HG03039 (cell line): ENCODE measurements around the gene FRAS1.
"Not testable (repeated sequence)": the region's sequence is repeated elsewhere in the genome, so short reads cannot be mapped to it uniquely, and the experiment has no call there.

Source experiments
- ATAC-seq: cut with Tn5 transposase; IDR thresholded peaks from one replicate; pipeline ENCODE4 v1.9.1; 2021; ENCODE audit warnings: mild to moderate bottlenecking, moderate library complexity; ENCODE audit not compliant: unreplicated experiment

FRAS1 gene

DNA sequence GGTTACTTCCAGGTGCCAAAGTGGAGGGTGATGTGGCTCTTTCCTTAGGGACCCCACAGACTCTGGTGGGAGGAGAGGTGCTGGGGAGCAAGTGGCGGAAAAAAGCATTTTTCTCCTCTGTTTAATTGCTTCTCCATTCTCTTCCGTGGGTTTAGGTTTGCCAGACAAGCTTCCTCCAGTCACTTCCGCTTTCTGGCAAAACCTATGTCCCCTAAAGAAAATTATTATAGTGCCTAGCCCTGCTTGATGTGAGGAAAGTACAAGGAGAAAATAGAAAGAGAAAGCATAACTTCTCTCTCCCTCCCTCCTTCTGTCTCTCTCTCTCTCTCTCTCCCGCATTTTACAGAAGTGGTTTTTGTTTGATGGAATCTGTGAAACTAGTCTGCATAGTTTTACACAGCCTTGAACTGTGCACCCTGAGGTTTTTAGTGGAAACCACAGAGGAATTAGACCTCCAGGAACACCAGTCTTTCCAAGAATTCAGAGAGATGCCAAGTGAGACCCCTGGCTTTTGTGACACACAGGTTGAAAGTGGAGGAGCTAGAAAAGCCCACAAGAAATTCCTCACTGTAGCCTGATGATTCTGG lies 263.3 kb downstream of the FRAS1 start:
- ATAC-seq, result no peak

DNA sequence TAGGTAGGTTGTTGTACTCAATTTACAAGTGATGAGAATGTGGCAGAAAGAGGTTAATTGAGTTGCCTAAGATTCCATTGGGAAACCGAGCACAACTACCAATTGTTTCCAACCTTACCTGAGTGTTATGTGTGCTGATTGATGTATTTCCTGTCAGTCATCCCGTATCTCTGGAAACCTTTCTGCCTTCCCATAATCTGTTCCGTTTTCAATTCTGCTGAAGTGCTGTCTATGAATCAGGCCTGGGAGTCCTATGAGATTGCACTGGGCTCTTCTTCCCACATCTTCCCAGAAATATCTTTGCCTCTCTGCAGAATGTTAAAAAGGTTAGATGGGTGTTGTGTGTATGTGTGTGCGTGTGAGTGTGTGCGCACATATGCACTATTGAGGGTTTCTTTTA lies 264.9 kb downstream of the FRAS1 start:
- no peak for ATAC-seq

DNA sequence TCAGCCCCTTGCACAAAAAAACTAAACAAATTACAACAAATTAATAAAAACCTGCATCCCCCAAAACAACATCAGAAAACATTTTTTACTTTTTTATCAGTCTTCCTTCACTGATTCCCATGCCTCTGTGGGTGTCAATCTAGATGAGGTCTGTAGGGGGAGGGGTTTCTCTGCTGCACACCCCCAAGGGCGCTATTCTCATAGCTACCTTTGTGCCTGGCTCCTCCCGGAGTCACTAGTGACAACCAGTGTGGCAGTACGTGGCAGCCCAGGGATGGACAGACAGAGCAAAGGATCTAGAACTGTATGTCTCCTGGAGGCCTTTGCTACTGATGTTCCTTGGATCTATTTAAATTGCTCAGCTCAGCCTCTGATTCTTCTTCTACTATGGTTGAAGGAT lies 266.3 kb downstream of the FRAS1 start:
- no peak for ATAC-seq

DNA sequence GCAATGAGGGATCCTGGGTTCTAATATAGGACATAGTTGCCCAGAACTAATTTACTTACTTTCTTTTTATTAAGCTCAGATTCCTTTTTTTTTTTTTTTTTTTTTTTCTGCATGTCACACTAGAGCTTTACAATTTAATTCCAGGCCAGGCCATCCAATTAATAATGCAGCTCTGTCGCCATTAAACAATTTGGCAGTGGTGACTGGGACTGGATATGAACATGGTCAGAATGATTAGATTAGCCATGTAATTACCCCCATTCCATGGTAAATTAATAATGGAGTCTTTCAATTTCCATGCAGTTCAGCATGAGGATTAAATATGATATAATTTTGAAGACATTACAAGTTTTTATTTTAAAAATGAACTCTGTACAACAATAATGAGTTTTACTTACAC lies 267.5 kb downstream of the FRAS1 start:
- ATAC-seq, result no peak

DNA sequence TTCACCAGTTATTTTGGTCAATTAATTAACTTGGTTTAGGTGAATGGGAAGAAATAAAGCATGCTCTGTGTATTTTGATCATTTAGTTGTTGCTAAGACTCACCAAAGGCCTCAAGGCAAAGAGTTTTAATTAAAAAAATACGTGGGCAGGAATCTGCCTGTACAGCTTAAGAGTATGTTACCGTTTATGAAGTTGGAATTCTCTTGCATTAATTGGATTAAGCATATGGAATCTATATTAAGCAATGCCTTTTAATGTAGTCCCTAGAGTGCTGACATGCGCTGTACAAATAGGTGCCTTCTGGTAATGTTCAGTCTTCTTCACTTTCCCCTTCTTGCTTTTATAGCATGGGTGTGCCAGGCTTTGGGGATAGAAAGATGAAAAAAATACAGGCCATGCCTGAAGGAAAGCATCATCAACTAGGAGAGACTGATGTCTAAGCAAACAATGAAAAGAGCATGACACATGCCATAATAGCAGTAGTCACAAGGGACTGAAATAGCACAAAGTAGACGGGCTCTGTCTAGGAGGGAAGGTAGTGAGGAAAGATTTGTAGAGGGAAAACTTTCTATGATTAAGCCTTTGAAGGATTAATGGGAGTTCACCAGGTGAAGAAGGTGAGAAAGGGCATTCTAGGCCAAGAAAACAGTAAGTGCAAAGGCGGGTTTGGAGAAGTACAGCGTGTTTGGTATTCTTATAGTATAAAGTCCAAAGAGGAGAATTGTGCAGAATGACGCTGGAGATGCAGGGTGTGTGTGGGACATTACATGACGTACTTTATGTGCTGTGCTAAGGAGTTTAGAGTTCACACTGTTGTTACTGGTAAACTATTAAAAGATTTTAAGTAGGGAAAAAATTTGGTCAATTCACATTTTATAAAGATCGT lies 268.4 kb downstream of the FRAS1 start:
- no peak for ATAC-seq

DNA sequence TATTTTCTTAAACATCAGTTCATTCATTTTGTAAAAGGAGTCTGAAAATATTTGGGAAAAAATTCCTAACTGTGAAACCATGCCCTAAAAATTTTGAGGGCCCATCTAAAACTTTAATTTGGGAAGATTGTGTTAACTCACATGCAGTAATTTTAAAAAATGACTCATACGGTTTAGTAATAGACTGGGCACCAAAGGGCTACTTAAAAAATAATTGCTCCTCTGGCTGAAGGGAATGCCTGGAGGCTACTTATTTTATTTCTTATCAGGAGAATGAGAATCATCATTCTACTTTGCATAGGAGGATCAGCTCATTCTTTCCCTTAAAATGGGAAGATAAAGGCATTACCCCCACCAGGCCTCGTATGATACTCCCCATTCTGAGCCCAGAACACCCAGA lies 271.5 kb downstream of the FRAS1 start:
- not testable (repeated sequence) for ATAC-seq

DNA sequence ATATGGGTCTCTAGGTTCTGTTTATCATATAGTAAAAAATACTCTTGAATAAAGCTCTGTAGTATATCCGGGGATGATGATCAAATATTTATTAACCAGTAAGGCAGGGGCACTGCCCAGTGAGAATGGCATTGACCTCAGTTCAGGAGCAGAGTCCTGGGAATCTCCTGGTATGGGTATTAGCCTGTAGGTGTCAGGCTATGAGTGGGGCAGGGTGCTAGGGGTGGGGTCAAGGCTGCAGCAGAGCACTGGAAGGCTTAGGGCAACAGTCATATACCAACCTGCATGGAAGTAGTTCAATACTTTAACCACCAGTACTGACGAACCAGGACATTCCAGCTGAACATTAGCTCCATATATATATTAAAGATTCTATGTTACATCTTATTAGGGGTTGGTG lies 274.1 kb downstream of the FRAS1 start:
- no peak for ATAC-seq

DNA sequence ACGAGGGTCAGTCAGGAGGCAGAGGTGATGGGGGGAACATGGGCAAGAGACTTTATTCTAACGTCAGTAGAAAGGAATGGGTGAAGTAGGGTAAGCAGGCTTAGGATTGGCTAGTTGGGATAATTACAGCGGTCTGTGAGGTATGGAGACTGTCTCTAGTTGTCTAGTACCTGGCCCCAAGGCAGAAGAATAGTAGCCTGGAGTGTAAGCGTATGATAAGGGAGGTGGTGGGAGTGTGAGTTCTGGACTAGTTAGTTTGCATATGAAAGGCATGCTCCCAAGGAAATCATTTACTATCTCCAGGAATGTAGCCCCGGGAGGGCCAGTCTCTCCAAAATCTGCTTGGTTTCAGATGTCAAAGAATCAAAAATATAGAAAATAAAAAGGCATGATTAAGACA lies 274.8 kb downstream of the FRAS1 start:
- no peak for ATAC-seq

DNA sequence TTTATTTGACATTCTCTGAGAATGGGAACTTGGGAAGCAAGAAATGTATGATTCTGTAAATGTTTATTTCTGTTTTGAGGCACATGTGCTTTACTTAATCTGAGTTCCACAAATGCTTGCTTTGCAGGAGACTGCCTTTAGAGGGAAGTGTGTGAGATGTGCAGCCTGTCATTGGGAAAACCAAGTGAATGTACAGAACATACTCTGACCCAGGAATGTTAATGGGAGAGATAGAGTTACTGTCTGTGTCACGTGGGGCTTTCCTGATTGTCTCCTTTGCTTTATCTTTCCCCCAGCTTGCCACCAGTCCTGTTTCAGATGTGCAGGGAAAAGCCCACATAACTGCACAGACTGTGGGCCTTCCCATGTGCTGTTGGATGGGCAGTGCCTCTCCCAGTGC lies 275.9 kb downstream of the FRAS1 start:
- ATAC-seq, result no peak

DNA sequence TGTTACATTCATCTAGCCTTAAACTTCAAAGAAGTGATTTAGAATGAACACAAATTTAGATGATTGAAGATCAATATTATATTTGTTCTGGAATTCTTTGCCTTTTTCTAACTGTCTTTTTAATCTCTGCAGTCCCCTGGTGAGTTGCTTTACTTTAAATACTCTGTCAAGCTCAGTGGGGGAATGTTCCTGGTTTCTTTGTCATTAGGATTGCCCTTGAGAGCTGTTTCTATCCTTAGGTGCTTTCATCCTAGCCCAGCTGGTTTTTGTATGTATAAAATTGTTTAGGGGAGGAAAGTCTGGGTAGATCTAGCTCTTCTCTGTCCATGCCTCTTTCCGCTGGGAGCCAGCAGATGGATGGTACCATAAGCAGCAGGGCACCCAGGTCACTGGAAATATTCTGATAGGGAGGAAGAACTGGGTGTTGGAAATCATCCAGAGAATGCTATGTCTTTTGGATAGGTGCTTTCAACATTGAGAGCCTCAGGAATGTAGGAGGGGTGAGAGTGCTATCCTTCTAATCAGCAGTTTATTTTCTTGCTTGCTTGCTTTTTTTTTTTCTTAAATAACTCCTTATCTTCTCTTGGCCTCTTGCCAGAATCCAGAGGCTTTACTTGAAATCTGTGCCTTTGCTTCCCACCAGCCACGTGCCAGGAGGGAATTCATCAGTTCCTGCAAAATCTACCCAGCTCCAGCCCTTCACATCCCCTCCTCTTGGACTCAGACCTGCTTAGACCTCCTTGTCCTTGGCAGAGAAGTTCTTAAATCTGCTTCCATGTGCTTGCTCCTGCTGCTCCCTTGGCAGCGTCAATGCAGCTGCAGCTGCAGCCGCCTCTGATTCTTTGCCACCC lies 279.2 kb downstream of the FRAS1 start:
- no peak for ATAC-seq

DNA sequence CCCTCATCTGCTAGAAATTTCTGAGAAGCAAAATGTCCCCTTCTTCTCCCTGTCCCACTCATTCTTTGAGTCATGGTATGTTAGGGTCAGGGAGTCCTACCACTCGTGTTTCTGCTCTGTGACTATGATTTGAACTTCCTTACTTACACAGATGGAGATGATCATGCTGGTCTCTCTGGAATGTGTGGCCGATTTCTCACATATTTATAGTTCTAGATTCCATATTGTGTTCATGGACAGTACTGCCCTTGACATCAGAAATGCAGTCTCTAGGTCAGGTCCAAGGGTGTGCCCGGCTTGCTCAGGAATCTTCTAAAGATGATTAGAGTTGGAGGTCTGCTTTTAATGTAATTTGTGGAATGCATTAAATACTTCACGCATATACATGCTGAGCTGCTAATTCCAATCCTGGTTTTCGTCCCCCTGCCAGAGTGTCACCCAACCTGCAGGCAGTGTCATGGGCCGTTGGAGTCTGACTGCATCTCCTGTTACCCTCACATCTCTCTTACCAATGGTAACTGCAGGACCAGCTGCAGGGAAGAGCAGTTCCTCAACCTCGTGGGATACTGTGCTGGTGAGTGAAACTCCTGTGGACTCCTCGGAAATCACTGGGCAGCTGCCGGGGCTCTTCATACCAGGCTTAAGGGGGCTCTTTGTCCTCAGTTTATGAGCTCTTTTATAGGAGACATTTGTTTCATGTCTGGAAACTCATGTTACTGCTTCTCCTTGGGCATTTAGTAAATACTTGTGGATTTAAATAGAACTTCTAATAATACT lies 280.3 kb downstream of the FRAS1 start:
- ATAC-seq, result no peak

DNA sequence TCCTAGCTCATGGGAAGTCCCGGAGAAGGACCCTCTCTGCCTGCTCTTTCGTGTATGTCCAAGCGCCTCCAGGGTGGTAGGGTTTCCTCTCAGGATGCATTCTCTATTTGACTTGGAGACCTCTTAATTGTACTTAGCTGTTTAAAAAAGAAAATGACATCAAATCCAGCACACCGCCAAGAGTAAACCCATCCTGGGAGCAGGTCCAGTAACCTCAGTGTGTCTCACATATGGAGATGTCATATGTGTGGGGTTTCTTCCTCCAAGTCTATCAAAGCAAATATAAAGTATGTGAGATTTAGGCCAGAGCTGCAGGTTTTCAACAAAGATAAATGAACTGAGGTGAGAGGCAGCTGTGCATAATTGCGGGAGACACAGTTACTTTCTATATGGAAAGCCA lies 285.0 kb downstream of the FRAS1 start:
- ATAC-seq, result no peak

DNA sequence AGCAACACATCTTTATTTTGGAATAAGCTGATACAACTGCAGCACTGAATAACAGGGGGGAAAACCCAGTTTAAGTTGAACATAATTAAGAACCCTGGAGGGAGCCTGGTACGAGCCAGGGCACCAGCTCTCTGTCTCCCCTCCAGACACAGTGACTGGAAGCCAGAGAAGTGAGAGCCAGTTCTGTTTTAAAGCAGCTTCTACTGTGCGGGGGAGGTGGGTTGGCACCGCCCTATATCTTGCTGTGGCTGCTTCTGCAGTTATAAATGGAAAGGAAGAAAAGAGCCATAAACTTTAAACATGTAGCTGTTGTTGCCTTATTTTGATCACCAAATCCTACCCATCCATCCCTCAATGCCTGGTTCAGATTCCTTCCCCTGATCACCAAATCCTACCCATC lies 286.6 kb downstream of the FRAS1 start:
- ATAC-seq, result no peak

DNA sequence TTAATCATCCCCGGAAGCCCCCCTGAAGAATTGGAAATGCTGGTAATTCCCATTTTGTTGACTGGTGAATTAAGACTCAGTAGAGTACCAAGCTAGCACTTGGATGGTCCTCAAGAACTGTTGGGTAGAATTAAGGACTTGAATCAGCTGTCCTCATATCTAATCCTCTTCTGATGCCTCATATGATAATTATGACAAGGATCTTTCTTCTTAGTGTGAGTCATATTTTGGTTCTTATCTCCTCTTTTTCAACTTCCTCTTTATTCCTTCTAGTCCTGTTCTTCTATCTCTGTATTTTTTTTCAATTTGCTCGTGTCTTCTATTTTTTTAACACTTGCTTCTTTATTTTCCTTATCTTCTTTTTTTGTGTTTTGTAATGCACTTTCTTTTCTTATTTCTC lies 288.1 kb downstream of the FRAS1 start:
- no peak for ATAC-seq

DNA sequence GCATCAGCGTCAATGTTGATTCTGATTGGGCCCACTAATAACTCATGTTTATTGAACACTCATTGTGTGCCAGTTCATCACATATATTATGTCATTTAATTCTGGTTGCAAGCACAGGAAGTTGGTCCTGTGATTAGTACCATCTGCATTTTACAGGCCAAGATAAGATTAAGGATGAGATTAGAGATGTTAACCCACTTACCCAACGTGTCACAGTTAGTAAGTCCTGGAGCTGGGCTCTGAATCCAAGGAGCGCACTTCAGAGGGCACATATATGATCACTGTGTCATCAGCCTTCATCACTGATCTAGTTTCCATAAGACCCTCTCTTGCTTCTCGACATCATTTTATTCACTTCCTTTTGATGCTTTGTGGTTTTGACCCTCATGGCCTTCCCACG lies 289.1 kb downstream of the FRAS1 start:
- ATAC-seq, result no peak

DNA sequence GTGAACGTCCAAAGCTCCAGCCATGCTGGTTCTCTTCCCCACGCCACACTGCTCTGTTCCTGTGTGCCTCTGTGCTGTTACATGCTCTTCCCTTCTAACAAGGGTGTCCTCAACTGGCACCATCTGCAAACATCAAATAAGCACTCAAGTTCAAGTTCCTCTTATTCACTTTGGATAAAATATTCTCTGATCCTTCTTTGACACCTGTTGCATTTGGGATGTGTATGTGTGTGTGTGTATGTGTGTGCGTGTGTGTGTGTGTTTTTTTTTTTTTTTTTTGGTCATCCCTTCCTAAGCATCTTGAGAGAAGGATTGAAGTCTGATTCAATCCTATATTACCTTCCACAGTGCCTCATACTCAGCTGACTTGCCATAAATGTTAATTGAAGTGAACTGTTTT lies 290.4 kb downstream of the FRAS1 start:
- no peak for ATAC-seq

DNA sequence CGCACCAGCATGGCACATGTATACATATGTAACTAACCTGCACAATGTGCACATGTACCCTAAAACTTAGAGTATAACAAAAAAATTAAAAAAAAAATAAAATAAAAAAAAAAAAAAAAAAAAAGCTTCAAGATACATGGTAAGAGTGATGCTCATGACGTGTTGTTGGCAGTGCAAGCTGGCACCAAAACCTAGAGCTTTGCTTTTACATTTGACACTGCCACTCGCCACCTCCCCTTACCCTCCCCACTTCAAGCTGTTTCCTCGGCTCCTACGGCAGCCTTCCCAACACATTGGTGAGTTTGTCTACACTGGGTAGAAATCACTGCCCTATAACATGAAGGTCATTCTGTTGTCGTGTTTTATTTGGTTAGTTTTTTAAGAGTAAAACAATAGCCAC lies 296.8 kb downstream of the FRAS1 start:
- no peak for ATAC-seq

DNA sequence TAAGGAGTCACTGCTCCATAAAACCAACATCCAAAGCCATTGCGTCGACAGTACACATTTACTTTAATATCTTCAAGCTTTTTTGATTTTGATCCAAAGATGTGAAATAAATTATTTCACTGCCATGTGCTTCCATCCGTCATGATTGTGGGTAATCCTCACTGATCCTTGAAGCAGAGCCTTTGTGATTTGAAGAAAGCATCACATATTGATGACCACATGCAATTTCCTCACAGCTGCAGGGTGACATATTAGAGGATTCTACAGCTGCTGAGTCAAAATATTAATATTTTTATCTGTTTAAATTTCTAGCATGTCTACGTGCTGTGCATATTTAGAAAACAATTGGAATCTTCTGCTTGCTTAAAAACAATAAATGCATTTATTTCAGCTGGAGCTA lies 297.7 kb downstream of the FRAS1 start:
- no peak for ATAC-seq

DNA sequence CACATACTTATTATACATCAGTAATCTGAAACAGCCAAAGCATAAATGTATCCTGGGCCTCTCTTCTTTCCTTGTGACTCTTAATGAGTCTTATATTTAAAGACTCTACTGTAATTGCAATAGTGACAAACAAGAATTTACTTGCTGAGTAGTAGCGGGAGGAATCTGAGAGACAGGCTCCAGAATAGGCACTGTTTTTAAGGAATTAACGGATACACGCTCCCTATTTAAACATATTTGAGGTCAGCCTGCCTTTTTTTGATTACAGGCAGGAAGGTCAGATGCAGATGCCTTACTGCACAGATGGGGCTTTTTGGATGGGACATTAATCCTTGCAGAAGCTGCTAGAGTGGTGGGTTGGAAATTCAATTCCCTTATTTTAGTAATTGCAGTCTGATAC lies 298.2 kb downstream of the FRAS1 start:
- ATAC-seq, result no peak

DNA sequence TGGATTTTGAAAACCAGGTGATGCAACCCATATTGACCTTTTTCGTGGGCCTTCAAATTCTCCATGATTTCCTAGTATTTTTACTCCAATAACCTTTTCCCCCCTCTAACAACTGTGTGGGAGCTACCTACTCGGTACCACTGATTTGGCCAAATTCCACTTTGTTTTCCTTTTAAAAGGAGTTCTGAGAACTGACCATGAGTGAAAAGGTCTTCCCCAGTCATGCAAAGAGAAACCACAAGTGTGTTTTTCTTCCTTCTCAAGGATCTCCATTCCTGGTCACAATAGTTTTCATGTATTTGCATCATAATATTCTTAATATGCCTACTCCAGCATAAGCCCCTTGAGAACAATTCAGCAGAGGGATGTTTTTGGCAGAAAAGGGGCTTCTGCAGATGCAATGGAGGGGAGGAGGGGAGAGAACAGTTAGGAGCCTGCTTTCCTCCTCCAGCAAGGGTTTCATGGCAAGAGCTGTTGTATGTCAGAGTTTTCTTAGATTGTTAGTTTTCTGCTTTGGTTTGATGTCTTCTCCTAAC lies 299.2 kb downstream of the FRAS1 start:
- no peak for ATAC-seq

DNA sequence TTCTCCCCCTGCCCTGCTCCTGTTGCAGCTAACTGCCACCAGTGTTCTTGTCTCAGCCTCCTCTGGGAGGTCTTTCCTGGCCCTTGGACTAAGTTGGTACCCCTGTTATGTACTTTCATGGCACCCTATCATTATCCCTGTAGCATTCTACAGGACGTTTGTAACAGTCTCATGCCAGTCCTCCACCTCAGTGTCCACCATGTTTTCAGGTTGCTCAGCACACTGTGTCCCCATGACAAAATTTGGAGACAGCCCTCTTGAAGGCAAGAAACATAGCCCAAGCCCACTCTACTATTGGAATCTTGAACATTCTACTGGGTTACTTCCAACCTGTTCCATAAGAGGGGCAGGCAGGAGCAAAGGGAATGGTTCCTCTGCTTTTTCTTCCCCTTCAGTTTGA lies 300.0 kb downstream of the FRAS1 start:
- ATAC-seq, result no peak
